PFSK-1 (cell line): ENCODE results near the gene GRIK3.

ENCODE experiments used
- FOXP2 ChIP-seq: optimal IDR thresholded peaks from 2 replicates; pipeline ENCODE3; 2011; ENCODE audit warnings: borderline replicate concordance, control low read depth, inconsistent platforms; ENCODE audit not compliant: insufficient read depth; ENCODE audit errors: extremely low read length, extremely low read depth
- POLR2AphosphoS5 ChIP-seq: IDR thresholded peaks from 2 replicates; pipeline ENCODE4 v1.6.1; 2012; ENCODE audit warnings: low read depth, mild to moderate bottlenecking, control low read depth, low read length, moderate library complexity
- REST ChIP-seq, 2 experiments: IDR thresholded peaks; 2 replicates each; pipeline versions ENCODE4 v1.6.1 to v1.8.0; 2011 to 2012; ENCODE audit warnings: low read depth in 2 of 2, low read length in 2 of 2, control low read depth in 1 of 2, inconsistent platforms in 1 of 2, mild to moderate bottlenecking in 1 of 2, moderate library complexity in 1 of 2; ENCODE audit not compliant: insufficient read depth in 1 of 2
- SIN3A ChIP-seq: IDR thresholded peaks from 2 replicates; pipeline ENCODE4 v1.6.1; 2012; ENCODE audit warnings: mild to moderate bottlenecking, low read length, moderate library complexity, borderline replicate concordance; ENCODE audit not compliant: insufficient read depth
- TAF1 ChIP-seq: IDR thresholded peaks from 2 replicates; pipeline ENCODE4 v1.6.1; 2012; ENCODE audit warnings: low read length, control low read depth, borderline replicate concordance; ENCODE audit not compliant: insufficient read depth

The GRIK3 gene

GRCh38 chr1:36948147-36948546 lies 86.2 kb downstream of the GRIK3 start:
- TF ChIP-seq POLR2AphosphoS5, result no peak
- no peak for TF ChIP-seq FOXP2
- no peak for TF ChIP-seq REST (IDR thresholded peaks at IDR 0.05; ENCODE audit: insufficient read depth in 1 of 2, low read depth in 2 of 2, low read length in 2 of 2)
- no peak for TF ChIP-seq SIN3A
- TF ChIP-seq TAF1, result no peak

GRCh38 chr1:36947384-36947783 lies 86.9 kb downstream of the GRIK3 start:
- no peak for TF ChIP-seq SIN3A
- TF ChIP-seq POLR2AphosphoS5, result no peak
- TF ChIP-seq TAF1, result no peak
- no peak for TF ChIP-seq FOXP2
- TF ChIP-seq REST (IDR thresholded peaks at IDR 0.05; ENCODE audit: insufficient read depth in 1 of 2, low read depth in 2 of 2, low read length in 2 of 2), result no peak

DNA sequence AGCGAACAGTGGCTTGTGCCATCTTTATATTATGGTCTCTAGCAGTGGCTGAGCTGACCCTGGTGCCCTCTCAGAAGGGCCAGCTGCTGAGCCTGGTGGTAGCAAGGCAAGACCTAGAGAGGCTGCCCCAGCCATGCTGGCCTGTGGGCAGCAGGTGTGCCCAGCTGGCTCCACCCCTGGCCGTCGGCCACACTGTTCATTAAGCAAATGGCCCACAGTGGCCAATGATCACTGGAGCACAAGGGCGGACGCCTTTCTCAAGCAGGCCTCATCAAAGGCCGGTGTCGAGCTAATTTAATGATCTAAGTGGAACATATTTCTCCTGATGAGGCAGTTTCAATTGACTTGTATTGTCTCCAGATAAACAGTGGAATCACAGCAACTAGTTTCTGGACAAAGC lies 89.4 kb downstream of the GRIK3 start:
- TF ChIP-seq SIN3A, result no peak
- no peak for TF ChIP-seq POLR2AphosphoS5
- no peak for TF ChIP-seq TAF1
- TF ChIP-seq FOXP2, result no peak
- no peak for TF ChIP-seq REST (IDR thresholded peaks at IDR 0.05; ENCODE audit: insufficient read depth in 1 of 2, low read depth in 2 of 2, low read length in 2 of 2)

- TF ChIP-seq FOXP2 (no peak), POLR2AphosphoS5 (no peak), REST (IDR thresholded peaks at IDR 0.05; ENCODE audit: insufficient read depth in 1 of 2, low read depth in 2 of 2, low read length in 2 of 2) (no peak), SIN3A (no peak), TAF1 (no peak)
Measured at GRCh38 chr1:36942148-36942547, 92.2 kb downstream of the GRIK3 start.
